Measurements from ENCODE around the gene TOM1L1.

GRCh38 chr17:54906683-54907082, 6.0 kb downstream of the TOM1L1 start:
- no peak for TF ChIP-seq CTCF (IDR thresholded peaks at IDR 0.05)
- no peak for TF ChIP-seq POLR2A (IDR thresholded peaks at IDR 0.05)
